Tibial nerve (tissue), 4 donors: Measurements from ENCODE around the gene PTN. TPM values are rescaled to one million over a fixed set of nuclear protein-coding genes. Genes with fewer than 3 reads are reported as not detected.

ENCODE experiments used
- DNase-seq, 2 donors: peaks; one replicate each; pipeline ENCODE4 v3.0.0-alpha.2; 2019; ENCODE audit warnings: low spot score in 2 of 2
- H3K27ac ChIP-seq, 4 donors: fragments of 200-600 bp; sonication (generic) in 3 of 4; one replicate each; pipeline ENCODE4 v1.5.1; 2017 to 2019; ENCODE audit warnings: mild to moderate bottlenecking in 1 of 4
- H3K27me3 ChIP-seq, 2 donors: fragments of 200-600 bp; sonication (generic) in 1 of 2; one replicate each; pipeline versions ENCODE4 v1.5.1 to v1.6.0; 2017 to 2019
- H3K36me3 ChIP-seq, 3 donors: fragments of 200-600 bp; sonication (generic); one replicate each; pipeline ENCODE4 v1.5.1; 2018 to 2019
- H3K4me1 ChIP-seq, 4 donors: fragments of 200-600 bp; sonication (generic) in 3 of 4; one replicate each; pipeline ENCODE4 v1.5.1; 2017 to 2019
- H3K4me3 ChIP-seq, 4 donors: fragments of 200-600 bp; sonication (generic) in 3 of 4; one replicate each; pipeline ENCODE4 v1.5.1; 2017 to 2019; ENCODE audit warnings: mild to moderate bottlenecking in 1 of 4, moderate library complexity in 1 of 4
- H3K9me3 ChIP-seq, 4 donors: fragments of 200-600 bp; sonication (generic) in 3 of 4; one replicate each; pipeline ENCODE4 v1.5.1; 2017 to 2019
- CTCF ChIP-seq, 5 experiments: fragments of 200-600 bp in 3 of 5; fragments of 450-650 bp in 2 of 5; sonication (generic) in 3 of 5; IDR thresholded peaks; one replicate each; pipeline ENCODE4 v1.5.1; 2016 to 2019; ENCODE audit warnings: antibody characterized with exemption in 5 of 5, mild to moderate bottlenecking in 3 of 5, moderate library complexity in 2 of 5
- EP300 ChIP-seq, 2 donors: sonication (generic); formaldehyde crosslinking; IDR thresholded peaks; one replicate each; pipeline ENCODE4 v1.6.1; 2017; ENCODE audit warnings: antibody characterized with exemption in 2 of 2, mild to moderate bottlenecking in 1 of 2
- POLR2A ChIP-seq, 2 donors: fragments of 450-650 bp; IDR thresholded peaks; one replicate each; pipeline ENCODE4 v1.6.1; 2017; ENCODE audit warnings: antibody characterized with exemption in 2 of 2, mild to moderate bottlenecking in 2 of 2, moderate library complexity in 2 of 2
- WGBS, 2 donors: methylation state at CpG; one replicate each; pipeline ENCODE4 v1.1.5; 2018; 5-methylcytosine and 5-hydroxymethylcytosine counted together
- total RNA-seq, 4 donors: library from RNA; depleted of rRNA; stranded (reverse); fragments of >200 nt; gene quantifications; one replicate each; pipeline ENCODE4 v1.1.0, GENCODE V29; 2016

The PTN gene
- total RNA-seq, 4 donors from 2014 or later, result 5.0 to 10.0 (median 7.4) TPM

- no peak for DNase-seq
- H3K36me3 ChIP-seq, result no peaks in the 10 kb centered on the region
- no peaks in the 10 kb centered on the region for H3K27me3 ChIP-seq
- H3K27ac ChIP-seq, result no peak overlapping the region
- H3K9me3 ChIP-seq, result no peaks in the 10 kb centered on the region
- WGBS, 2 donors, result 11 to 31% methylated on average over 4 of the region's 4 CpGs
- no peak overlapping the region for H3K4me3 ChIP-seq
- H3K4me1 ChIP-seq, result peaks cover 0 to 4% (median 0%) of the 10 kb centered on the region in 4 donors
- no peak for TF ChIP-seq POLR2A (IDR thresholded peaks at IDR 0.05)
- TF ChIP-seq EP300 (IDR thresholded peaks at IDR 0.05), result no peak
- TF ChIP-seq CTCF (IDR thresholded peaks at IDR 0.05), result no peak
Observed at GRCh38 chr7:137313201-137313600, 30.3 kb downstream of the PTN start.

- Histone ChIP-seq H3K9me3 (no peaks in the 10 kb centered on the region), H3K4me3 (no peak overlapping the region), H3K27me3 (no peaks in the 10 kb centered on the region), H3K27ac (no peak overlapping the region), H3K4me1 (peaks cover 0 to 9% (median 2%) of the 10 kb centered on the region in 4 donors), H3K36me3 (no peaks in the 10 kb centered on the region)
- WGBS, 2 donors, result 74 to 79% methylated on average over 4 of the region's 4 CpGs
- TF ChIP-seq POLR2A (IDR thresholded peaks at IDR 0.05) (no peak), EP300 (IDR thresholded peaks at IDR 0.05) (no peak), CTCF (IDR thresholded peaks at IDR 0.05) (no peak)
- DNase-seq, result no peak
Observed at GRCh38 chr7:137306748-137307147, 36.8 kb downstream of the PTN start.

GRCh38 chr7:137305901-137306621 lies 37.5 kb downstream of the PTN start:
- Histone ChIP-seq H3K4me1 (peaks cover 0 to 9% (median 2%) of the 10 kb centered on the region in 4 donors), H3K9me3 (no peaks in the 10 kb centered on the region), H3K4me3 (no peak overlapping the region), H3K27ac (no peak overlapping the region), H3K27me3 (no peaks in the 10 kb centered on the region), H3K36me3 (no peaks in the 10 kb centered on the region)
- no peak for DNase-seq
- TF ChIP-seq CTCF (IDR thresholded peaks at IDR 0.05), result no peak
- TF ChIP-seq EP300 (IDR thresholded peaks at IDR 0.05), result no peak
- no peak for TF ChIP-seq POLR2A (IDR thresholded peaks at IDR 0.05)
- 47 to 51% methylated on average over 6 of the region's 6 CpGs for WGBS, 2 donors

- Histone ChIP-seq H3K9me3 (no peaks in the 10 kb centered on the region), H3K36me3 (no peaks in the 10 kb centered on the region), H3K4me1 (peaks cover 0 to 9% (median 2%) of the 10 kb centered on the region in 4 donors), H3K27me3 (no peaks in the 10 kb centered on the region), H3K27ac (no peak overlapping the region), H3K4me3 (no peak overlapping the region)
- no peak for DNase-seq
- WGBS, 2 donors, result 77 to 82% methylated on average over 9 of the region's 9 CpGs
- no peak for TF ChIP-seq CTCF (IDR thresholded peaks at IDR 0.05)
- TF ChIP-seq EP300 (IDR thresholded peaks at IDR 0.05), result no peak
- no peak for TF ChIP-seq POLR2A (IDR thresholded peaks at IDR 0.05)
Observed at GRCh38 chr7:137304624-137305235, 38.8 kb downstream of the PTN start.

GRCh38 chr7:137304165-137304564 lies 39.4 kb downstream of the PTN start:
- no peaks in the 10 kb centered on the region for H3K9me3 ChIP-seq
- no peaks in the 10 kb centered on the region for H3K27me3 ChIP-seq
- H3K4me3 ChIP-seq, result no peak overlapping the region
- WGBS, 2 donors, result 70 to 75% methylated on average over 1 of the region's 1 CpG
- DNase-seq, result no peak
- H3K27ac ChIP-seq, result no peak overlapping the region
- no peaks in the 10 kb centered on the region for H3K36me3 ChIP-seq
- H3K4me1 ChIP-seq, result peaks cover 0 to 9% (median 2%) of the 10 kb centered on the region in 4 donors
- no peak for TF ChIP-seq EP300 (IDR thresholded peaks at IDR 0.05)
- no peak for TF ChIP-seq CTCF (IDR thresholded peaks at IDR 0.05)
- no peak for TF ChIP-seq POLR2A (IDR thresholded peaks at IDR 0.05)
